ENCODE measurements around the gene NSUN6.

NSUN6 gene

GRCh38 chr10:18557960-18558359, 93.4 kb downstream of the NSUN6 start:
- FAIRE-seq: no peak

- no peak for FAIRE-seq
Measured at GRCh38 chr10:18556522-18557147, 94.8 kb downstream of the NSUN6 start.

GRCh38 chr10:18554479-18554878, 96.9 kb downstream of the NSUN6 start:
- no peak for FAIRE-seq

- no peak for FAIRE-seq
Measured at GRCh38 chr10:18551473-18551872, 99.9 kb downstream of the NSUN6 start.

- no peak for FAIRE-seq
Measured at GRCh38 chr10:18549105-18549504, 102.3 kb downstream of the NSUN6 start.

GRCh38 chr10:18545621-18546305, 105.6 kb downstream of the NSUN6 start:
- peak; percentile 38 for FAIRE-seq

GRCh38 chr10:18542832-18543231, 108.6 kb downstream of the NSUN6 start:
- FAIRE-seq: no peak

- FAIRE-seq: no peak
Measured at GRCh38 chr10:18540195-18540594, 111.2 kb downstream of the NSUN6 start.

- no peak for FAIRE-seq
Measured at GRCh38 chr10:18539335-18539734, 112.1 kb downstream of the NSUN6 start.

GRCh38 chr10:18533896-18534295, 117.5 kb downstream of the NSUN6 start:
- no peak for FAIRE-seq

- no peak for FAIRE-seq
Measured at GRCh38 chr10:18532881-18533535, 118.4 kb downstream of the NSUN6 start.

GRCh38 chr10:18528292-18528691, 123.1 kb downstream of the NSUN6 start:
- FAIRE-seq: no peak

GRCh38 chr10:18527687-18528086, 123.7 kb downstream of the NSUN6 start:
- FAIRE-seq: no peak

- no peak for FAIRE-seq
Measured at GRCh38 chr10:18523858-18524257, 127.5 kb downstream of the NSUN6 start.

- FAIRE-seq: no peak
Measured at GRCh38 chr10:18523025-18523424, 128.4 kb downstream of the NSUN6 start.

GRCh38 chr10:18516851-18517250, 134.5 kb downstream of the NSUN6 start:
- FAIRE-seq: no peak

- FAIRE-seq: no peak
Measured at GRCh38 chr10:18514537-18514936, 136.8 kb downstream of the NSUN6 start.

GRCh38 chr10:18508587-18508986, 142.8 kb downstream of the NSUN6 start:
- no peak for FAIRE-seq

GRCh38 chr10:18505456-18506118, 145.8 kb downstream of the NSUN6 start:
- FAIRE-seq: no peak

- no peak for FAIRE-seq
Measured at GRCh38 chr10:18504161-18504560, 147.2 kb downstream of the NSUN6 start.

- no peak for FAIRE-seq
Measured at GRCh38 chr10:18501629-18502028, 149.8 kb downstream of the NSUN6 start.

- FAIRE-seq: no peak
Measured at GRCh38 chr10:18501198-18501597, 150.2 kb downstream of the NSUN6 start.

- no peak for FAIRE-seq
Measured at GRCh38 chr10:18500576-18500975, 150.8 kb downstream of the NSUN6 start.

- FAIRE-seq: no peak
Measured at GRCh38 chr10:18498998-18499397, 152.4 kb downstream of the NSUN6 start.
